ENCODE measurements around the gene HOXB9.

The HOXB9 gene

GRCh38 chr17:48596000-48596734 lies 30.0 kb downstream of the HOXB9 start:
- DNase-seq (ENCODE audit: low read depth): no peak

GRCh38 chr17:48595278-48595999 lies 30.7 kb downstream of the HOXB9 start:
- DNase-seq (ENCODE audit: low read depth): no peak

DNA sequence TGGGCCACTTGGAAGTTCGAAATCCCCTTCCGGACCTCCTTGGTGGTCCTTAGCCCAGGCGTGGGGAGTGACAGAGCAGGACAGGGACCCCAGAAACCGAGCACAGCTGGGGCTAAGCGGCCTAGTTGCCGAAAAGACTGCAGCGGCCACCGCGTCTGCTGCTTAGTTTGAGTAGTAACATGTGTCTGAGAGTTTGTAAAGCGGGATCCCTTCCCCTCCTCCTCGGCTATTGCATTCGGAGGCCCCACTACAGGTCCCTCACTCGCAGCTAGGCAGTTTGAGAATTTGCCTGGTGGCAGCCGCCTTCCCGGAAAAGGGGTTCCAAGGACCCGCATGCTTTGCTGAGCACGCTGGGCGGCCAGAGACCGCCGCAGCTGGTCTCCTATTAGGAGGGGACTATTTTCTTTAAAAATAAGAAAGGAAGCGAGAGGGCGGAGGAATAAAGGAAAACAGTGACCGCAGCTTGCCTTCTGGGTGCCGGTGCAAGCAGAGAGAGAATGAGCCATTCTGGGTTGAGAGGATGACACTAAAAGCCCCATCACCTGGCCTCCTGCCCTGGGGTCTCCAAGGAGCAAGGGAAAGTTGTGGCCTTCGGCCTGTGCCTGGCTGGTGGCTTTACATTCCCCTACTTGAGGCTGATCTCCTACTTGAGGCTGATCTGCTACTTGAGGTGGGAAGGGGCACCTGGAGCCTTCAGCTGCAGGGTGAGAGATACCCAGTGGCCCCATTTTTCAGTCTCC lies 31.4 kb downstream of the HOXB9 start:
- DNase-seq (ENCODE audit: low read depth): no peak

- no peak for DNase-seq (ENCODE audit: low read depth)
Measured at GRCh38 chr17:48593840-48594537, 32.2 kb downstream of the HOXB9 start.

- DNase-seq (ENCODE audit: low read depth): no peak
Measured at GRCh38 chr17:48593126-48593829, 32.9 kb downstream of the HOXB9 start, which contains the start of gene HOXB5. TSS of gene HOXB5 (minus strand) at chr17:48593779. CDS start at chr17:48593682, 97 bp downstream.

GRCh38 chr17:48592577-48592976 lies 33.6 kb downstream of the HOXB9 start:
- no peak for DNase-seq (ENCODE audit: low read depth)

DNA sequence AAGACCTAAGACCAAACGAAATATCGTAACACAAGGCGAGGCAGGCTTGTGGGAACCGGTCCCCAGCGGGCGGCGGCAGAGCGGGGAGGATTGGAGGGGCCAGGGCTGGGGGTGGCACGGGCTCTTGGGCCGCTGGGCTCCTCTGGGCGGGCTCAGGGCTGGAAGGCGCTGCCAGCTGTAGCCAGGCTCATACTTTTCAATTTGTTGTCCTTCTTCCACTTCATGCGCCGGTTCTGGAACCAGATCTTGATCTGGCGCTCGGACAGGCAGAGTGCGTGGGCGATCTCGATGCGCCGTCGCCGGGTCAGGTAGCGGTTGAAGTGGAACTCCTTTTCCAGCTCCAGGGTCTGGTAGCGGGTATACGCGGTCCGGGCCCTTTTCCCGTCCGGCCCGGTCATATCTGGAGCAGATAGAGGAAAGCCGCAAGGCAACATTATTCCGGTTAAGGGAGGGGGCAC lies 34.1 kb downstream of the HOXB9 start:
- no peak for DNase-seq (ENCODE audit: low read depth)

DNA sequence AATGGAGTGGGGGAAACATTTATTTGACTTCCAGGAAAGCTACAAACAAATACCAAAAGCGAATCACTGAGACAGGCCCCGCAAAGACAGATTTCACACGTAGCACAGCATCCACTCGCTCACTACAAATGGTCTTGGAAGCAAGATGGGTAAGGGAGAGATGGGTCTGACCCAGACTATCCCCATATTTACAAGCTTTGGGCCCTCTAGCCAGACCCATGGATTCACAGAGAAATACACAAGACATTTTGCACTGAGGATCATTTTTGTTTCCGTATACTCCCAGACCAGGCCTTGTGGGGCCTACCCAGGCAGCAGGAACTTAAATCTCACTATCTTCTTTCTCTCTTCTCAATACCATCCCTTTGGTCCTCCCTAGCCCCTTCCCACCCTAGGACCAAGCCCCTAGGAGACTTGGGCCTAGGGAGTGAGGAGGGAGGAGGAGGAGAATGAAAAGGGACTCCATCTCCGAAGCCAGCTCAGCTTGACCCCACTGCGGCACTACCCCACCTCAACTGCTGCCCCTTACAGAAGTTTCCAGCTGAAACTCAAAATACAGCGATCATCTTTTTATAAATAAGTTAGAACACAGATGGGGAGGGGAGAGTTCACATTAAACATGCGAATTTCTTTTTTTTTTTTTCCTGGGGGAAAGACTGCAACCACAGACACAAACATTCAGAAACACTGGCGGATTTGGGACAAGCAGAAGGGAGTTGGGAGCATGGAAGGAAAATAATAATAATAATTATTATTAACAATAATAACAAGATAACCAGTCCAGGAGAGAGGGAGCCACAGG lies 34.7 kb downstream of the HOXB9 start:
- no peak for DNase-seq (ENCODE audit: low read depth)

GRCh38 chr17:48590607-48591161 lies 35.5 kb downstream of the HOXB9 start:
- no peak for DNase-seq (ENCODE audit: low read depth)

GRCh38 chr17:48589831-48590606 lies 36.1 kb downstream of the HOXB9 start, which contains the start of gene HOXB3:
TSS of gene HOXB3 (minus strand) at chr17:48590241. CDS start at chr17:48552474, 37,767 bp downstream.
- no peak for DNase-seq (ENCODE audit: low read depth)

GRCh38 chr17:48589060-48589830 lies 36.9 kb downstream of the HOXB9 start:
- no peak for DNase-seq (ENCODE audit: low read depth)

DNA sequence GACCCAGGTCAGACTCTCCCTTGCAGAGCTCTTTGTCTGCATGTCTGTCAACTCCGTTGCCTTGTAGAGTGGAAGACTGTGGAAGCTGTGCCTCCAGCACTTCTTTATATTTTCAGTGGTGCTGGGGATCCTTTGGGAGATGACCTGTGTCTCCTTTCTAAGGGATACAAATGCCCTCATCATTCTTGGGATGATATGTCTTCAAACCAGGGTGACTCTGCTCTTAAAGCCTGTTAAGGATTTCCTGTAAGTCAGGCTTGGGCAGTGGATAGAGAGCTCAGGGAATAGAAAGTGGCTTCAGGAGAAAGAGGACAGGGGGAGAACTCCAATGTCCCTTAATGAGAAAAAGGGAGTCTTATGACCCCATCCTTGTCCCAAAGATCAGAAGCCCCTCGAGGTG lies 37.6 kb downstream of the HOXB9 start:
- no peak for DNase-seq (ENCODE audit: low read depth)

DNA sequence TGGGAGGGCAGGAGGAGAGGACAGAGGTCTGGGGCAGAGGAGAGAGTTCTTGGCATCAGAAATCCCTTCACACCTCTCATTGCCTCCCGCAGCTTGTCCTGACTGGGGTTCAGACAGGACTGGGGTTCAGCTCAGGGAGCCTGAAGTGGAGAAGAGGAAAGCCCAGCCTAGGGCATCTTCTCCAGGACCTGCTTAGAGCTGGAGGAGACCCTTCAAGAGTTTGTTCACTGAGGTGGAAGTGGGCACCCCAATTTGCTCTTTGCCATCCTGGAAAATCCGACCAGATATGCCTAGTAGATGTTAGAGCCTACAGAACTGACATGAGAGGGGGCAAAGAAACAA lies 38.1 kb downstream of the HOXB9 start:
- no peak for DNase-seq (ENCODE audit: low read depth)

DNA sequence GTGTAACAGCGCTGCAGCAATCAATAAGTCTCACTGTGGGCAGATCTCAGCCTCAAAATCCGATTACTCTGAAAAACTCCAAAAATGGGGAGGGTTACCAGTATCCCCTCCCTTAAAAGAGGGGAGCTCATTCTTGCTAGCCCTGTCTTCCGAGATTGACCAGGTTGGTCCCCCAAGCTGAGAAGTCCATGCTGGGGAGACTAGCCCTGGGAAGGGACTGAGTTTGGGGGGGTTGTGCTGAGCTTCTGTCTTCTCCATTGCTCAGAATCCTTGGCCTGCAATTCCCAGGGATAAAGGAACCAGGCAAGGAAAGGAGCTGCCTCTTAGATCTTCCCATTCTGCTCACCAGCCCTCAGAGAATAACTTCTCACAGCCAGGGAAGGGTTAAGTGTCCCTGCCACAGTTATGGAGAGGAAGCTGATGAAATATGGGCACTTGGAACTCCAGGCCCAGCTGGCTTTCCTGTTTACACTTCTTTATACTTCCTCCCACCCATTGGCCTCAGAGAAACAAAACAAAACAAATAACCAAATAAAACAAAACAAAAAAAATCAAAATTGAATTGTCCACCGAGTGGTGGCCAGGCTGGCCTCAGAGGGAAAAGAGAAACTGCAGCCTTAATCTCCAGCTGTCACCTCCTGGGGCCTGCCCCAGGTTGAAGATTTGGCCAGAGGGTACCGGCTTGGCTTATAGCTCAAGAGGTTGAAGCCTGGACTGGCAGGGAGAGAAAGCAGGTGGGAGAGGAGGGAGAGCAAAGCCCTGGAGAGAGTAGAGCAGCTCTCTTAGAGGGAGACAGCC lies 38.7 kb downstream of the HOXB9 start:
- DNase-seq (ENCODE audit: low read depth): no peak

DNA sequence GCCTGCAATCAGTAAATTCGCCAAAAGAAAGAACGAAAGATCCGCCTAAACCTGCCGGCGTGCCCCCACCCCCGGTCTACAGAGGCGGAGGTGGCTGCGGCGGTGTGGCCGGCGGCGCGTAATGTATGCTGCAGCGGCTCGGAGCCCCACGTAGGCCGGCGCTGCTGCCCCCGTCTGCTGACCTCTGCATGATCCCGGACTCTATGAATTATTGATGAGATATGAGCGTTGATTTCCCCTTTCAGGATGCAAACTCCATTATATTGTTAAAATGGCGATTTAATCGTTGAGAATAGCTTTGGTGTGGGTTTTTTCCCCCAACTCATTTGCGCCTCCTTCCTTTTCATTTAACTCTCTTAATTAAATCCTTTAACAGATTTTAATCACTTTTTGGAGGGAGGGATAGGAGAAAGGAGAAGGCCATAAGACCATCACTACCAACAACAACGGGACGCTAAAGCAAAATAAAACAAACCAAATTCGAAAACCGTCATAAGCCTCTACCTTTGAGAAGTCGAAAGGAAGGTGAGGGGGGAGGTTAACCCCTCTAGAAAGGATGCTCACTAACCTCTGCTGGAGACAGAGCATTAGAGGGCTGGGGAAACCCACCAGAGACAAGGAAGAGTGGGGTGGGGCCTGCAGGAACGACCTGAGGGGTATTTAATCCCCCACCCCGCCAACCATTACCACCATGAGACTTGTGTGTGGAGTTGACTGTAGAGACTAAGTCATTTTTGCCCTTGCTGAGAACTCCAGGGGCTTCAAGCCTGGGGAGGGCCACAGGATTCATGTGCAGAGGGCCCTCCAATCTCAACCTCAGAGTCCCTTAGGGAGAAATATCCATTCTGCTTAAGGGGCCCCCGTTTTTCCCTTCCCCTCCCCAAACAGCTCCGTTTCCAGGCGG lies 39.6 kb downstream of the HOXB9 start:
- DNase-seq (ENCODE audit: low read depth): no peak

- DNase-seq (ENCODE audit: low read depth): no peak
Measured at GRCh38 chr17:48584223-48584741, 41.9 kb downstream of the HOXB9 start.
